Measurements from ENCODE around the gene CFAP61. TPM values are rescaled to one million over a fixed set of nuclear protein-coding genes. Genes with fewer than 3 reads are reported as not detected.

Gene CFAP61
- total RNA-seq, 2 donors from 2014 or later: 0.27 TPM; not detected in 1

DNA sequence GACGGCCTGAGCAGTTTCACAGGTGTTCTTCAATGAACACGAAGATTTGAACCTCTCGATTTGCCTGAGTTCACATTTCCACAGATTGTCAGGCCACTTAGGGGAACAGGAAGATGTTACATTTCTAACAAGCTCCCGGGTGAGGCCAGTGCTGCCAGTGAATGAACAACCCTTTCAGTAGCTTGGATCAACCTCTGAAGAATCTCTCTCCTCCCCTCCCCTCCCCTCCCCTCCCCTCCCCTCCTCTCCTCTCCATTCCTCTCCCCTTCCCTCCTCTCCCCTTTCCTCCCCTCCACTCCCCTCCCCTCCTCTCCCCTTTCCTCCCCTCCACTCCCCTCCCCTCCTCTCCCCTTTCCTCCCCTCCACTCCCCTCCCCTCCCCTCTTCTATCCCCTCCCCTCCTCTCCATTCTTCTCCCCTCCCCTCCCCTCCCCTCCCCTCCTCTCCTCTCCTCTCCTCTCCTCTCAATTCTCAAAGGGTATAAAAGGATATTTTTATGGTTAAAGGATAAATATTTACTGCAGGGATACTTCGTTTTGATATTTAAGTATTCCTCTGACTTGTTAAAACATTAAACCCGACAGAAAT, 201.5 kb downstream of the CFAP61 start:
- Histone ChIP-seq H3K4me3 (no peak overlapping the region), H3K27me3 (replicated peaks; ENCODE audit: insufficient read depth) (no peaks in the 10 kb centered on the region), H3K36me3 (no peaks in the 10 kb centered on the region), H3K27ac (no peak overlapping the region), H3K9me3 (no peaks in the 10 kb centered on the region), H3K4me1 (ENCODE audit: control insufficient read depth in 1 of 2, low read depth in 2 of 2) (no peaks in the 10 kb centered on the region)
- ATAC-seq (ENCODE audit: insufficient number of reproducible peaks, low FRiP score, low read depth): no peak
- TF ChIP-seq, protein P1, sequence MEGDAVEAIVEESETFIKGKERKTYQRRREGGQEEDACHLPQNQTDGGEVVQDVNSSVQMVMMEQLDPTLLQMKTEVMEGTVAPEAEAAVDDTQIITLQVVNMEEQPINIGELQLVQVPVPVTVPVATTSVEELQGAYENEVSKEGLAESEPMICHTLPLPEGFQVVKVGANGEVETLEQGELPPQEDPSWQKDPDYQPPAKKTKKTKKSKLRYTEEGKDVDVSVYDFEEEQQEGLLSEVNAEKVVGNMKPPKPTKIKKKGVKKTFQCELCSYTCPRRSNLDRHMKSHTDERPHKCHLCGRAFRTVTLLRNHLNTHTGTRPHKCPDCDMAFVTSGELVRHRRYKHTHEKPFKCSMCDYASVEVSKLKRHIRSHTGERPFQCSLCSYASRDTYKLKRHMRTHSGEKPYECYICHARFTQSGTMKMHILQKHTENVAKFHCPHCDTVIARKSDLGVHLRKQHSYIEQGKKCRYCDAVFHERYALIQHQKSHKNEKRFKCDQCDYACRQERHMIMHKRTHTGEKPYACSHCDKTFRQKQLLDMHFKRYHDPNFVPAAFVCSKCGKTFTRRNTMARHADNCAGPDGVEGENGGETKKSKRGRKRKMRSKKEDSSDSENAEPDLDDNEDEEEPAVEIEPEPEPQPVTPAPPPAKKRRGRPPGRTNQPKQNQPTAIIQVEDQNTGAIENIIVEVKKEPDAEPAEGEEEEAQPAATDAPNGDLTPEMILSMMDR (IDR thresholded peaks at IDR 0.05): no peak
- no peak for DNase-seq (ENCODE audit: low spot score)

DNA sequence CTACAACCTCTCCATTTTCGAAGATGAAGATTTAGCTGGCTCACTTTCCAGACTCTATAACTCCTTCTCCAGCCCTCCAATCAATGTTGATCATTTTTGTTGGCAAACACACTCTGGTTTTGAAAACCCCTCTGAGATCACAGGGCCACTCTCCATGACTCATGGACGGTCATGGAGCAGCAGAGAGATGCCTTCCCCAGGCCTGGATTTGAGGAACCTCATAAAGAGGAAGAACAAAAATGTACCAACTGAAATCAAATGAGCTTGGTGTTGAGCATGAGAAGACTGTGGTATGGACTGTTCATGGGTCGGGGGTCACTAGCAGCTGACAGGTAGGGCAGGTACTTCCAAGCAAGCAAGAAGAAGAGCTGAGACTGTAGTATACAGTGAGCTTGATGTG, 202.8 kb downstream of the CFAP61 start:
- no peak overlapping the region for H3K4me3 ChIP-seq
- no peaks in the 10 kb centered on the region for H3K36me3 ChIP-seq
- H3K4me1 ChIP-seq (ENCODE audit: control insufficient read depth in 1 of 2, low read depth in 2 of 2): no peaks in the 10 kb centered on the region
- ATAC-seq (ENCODE audit: insufficient number of reproducible peaks, low FRiP score, low read depth) (no peak), DNase-seq (ENCODE audit: low spot score) (no peak)
- no peak overlapping the region for H3K27ac ChIP-seq
- no peaks in the 10 kb centered on the region for H3K9me3 ChIP-seq
- TF ChIP-seq, protein P1 (IDR thresholded peaks at IDR 0.05): no peak
- no peaks in the 10 kb centered on the region for H3K27me3 ChIP-seq (replicated peaks; ENCODE audit: insufficient read depth)

DNA sequence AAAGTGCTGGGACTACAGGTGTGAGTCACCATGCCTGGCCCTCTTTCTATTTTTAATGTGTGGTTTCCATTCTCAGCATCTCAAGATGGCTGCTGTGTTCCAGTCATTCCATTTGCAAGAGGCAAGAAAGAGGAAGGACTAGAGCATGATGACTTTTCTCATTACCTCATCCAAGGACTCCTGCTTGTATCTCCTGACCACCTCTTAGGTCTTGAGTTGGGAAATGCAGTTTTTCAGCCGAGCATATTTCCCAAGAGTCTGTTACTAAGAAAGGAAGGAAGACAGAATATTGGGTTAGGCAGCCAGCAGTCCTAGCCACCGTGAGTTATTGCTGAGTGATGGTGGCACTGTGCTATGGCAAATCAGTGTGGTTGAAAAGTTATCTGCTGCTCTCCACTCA, 207.2 kb downstream of the CFAP61 start:
- H3K27ac ChIP-seq: no peak overlapping the region
- H3K4me3 ChIP-seq: no peak overlapping the region
- no peaks in the 10 kb centered on the region for H3K9me3 ChIP-seq
- H3K4me1 ChIP-seq (ENCODE audit: control insufficient read depth in 1 of 2, low read depth in 2 of 2): peaks cover 0 to 4% of the 10 kb centered on the region in 2 donors
- no peak for DNase-seq (ENCODE audit: low spot score)
- no peak for ATAC-seq (ENCODE audit: insufficient number of reproducible peaks, low FRiP score, low read depth)
- TF ChIP-seq, protein P1 (IDR thresholded peaks at IDR 0.05): no peak
- no peaks in the 10 kb centered on the region for H3K36me3 ChIP-seq
- H3K27me3 ChIP-seq (replicated peaks; ENCODE audit: insufficient read depth): no peaks in the 10 kb centered on the region

DNA sequence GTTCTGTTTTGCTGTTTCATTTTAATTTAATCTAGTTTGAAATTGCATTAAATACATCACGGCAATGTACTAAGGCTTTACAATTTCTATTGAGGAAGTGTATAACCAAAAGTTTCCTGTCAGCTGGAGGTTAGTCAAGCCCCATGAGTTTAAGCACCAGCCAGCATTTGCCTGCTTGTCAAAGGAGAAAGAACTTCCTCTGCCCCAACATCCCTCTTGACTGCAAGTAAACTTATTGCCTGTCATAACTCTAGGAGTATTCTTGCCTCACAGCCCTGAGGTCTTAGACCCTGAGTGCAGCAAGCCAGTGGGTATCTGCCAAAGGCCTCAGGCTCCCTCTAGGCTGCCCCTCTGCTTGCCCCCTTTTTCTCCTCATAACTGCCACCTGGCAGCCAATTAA, 208.8 kb downstream of the CFAP61 start:
- TF ChIP-seq, protein P1 (IDR thresholded peaks at IDR 0.05): no peak
- Histone ChIP-seq H3K36me3 (no peaks in the 10 kb centered on the region), H3K9me3 (no peaks in the 10 kb centered on the region), H3K27ac (peak overlapping the region in 1 of 2 donors; percentile 11), H3K4me3 (no peak overlapping the region), H3K4me1 (ENCODE audit: control insufficient read depth in 1 of 2, low read depth in 2 of 2) (peaks cover 0 to 4% of the 10 kb centered on the region in 2 donors), H3K27me3 (replicated peaks; ENCODE audit: insufficient read depth) (no peaks in the 10 kb centered on the region)
- ATAC-seq (ENCODE audit: insufficient number of reproducible peaks, low FRiP score, low read depth) (no peak), DNase-seq (ENCODE audit: low spot score) (no peak)

DNA sequence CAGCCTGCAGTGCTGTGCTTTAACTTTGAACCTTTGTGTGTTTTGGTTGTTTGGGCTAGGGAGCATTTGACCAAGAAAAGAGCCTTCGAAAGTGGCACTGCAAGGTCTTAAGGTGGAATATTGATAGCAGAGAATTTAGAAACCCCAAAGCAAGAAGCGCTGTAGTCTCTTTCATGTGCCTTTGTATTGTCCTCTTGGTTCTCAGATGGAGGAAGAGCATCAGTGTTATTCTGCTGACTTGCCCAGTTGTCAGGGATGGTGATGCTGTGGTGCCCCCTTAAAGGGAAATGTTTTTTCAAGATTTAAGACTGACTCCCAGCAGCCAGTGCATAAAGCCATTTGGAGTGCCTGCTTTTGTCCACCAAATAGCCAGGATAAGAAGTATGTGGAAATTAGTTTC, 212.9 kb downstream of the CFAP61 start:
- TF ChIP-seq, protein P1 (IDR thresholded peaks at IDR 0.05): no peak
- Histone ChIP-seq H3K27ac (no peak overlapping the region), H3K9me3 (no peaks in the 10 kb centered on the region), H3K36me3 (no peaks in the 10 kb centered on the region), H3K27me3 (replicated peaks; ENCODE audit: insufficient read depth) (no peaks in the 10 kb centered on the region), H3K4me1 (ENCODE audit: control insufficient read depth in 1 of 2, low read depth in 2 of 2) (peaks cover 0 to 4% of the 10 kb centered on the region in 2 donors), H3K4me3 (no peak overlapping the region)
- ATAC-seq (ENCODE audit: insufficient number of reproducible peaks, low FRiP score, low read depth) (no peak), DNase-seq (ENCODE audit: low spot score) (no peak)
